H9 (cell line): ENCODE results near the gene C16orf78. TPM values are rescaled to one million over a fixed set of nuclear protein-coding genes. Genes with fewer than 3 reads are reported as not detected.

Experiments used
- DNase-seq: peaks from one replicate; pipeline ENCODE4 v3.0.0-alpha.2; 2017
- H2AFZ ChIP-seq: one replicate; pipeline ENCODE4 v1.6.1; 2013; ENCODE audit warnings: mild to moderate bottlenecking, low read length, control low read depth, moderate library complexity
- H2AK5ac ChIP-seq: 2 replicates; pipeline ENCODE4 v1.6.1; 2013; ENCODE audit warnings: low read length, control low read depth, mixed read lengths; ENCODE audit not compliant: insufficient read length
- H2BK120ac ChIP-seq: one replicate; pipeline ENCODE4 v1.6.1; 2013; ENCODE audit warnings: low read depth, mild to moderate bottlenecking, low read length, control low read depth, inconsistent platforms; ENCODE audit not compliant: poor library complexity, severe bottlenecking
- H2BK12ac ChIP-seq: 2 replicates; pipeline ENCODE4 v1.6.1; 2013; ENCODE audit warnings: low read length, control low read depth, mixed read lengths, low read depth; ENCODE audit not compliant: insufficient read length
- H2BK15ac ChIP-seq: 2 replicates; pipeline ENCODE4 v1.6.1; 2013; ENCODE audit warnings: low read depth, low read length, control low read depth
- H2BK20ac ChIP-seq: one replicate; pipeline ENCODE4 v1.6.1; 2013; ENCODE audit warnings: low read depth, mild to moderate bottlenecking, low read length, control low read depth, inconsistent platforms; ENCODE audit not compliant: poor library complexity, severe bottlenecking
- H2BK5ac ChIP-seq: 2 replicates; pipeline ENCODE4 v1.6.1; 2013; ENCODE audit warnings: low read length, control low read depth, mixed read lengths; ENCODE audit not compliant: insufficient read length
- H3K14ac ChIP-seq: 2 replicates; pipeline ENCODE4 v1.6.1; 2013; ENCODE audit warnings: low read length, control low read depth; ENCODE audit not compliant: insufficient read depth
- H3K18ac ChIP-seq: 2 replicates; pipeline ENCODE4 v1.6.1; 2013; ENCODE audit warnings: low read depth, mild to moderate bottlenecking, mixed read lengths, low read length, control low read depth; ENCODE audit not compliant: insufficient read length
- H3K23ac ChIP-seq: 2 replicates; pipeline ENCODE4 v1.6.1; 2013; ENCODE audit warnings: low read length, control low read depth, mixed read lengths, low read depth; ENCODE audit not compliant: insufficient read length
- H3K23me2 ChIP-seq: 2 replicates; pipeline ENCODE4 v1.6.1; 2013; ENCODE audit warnings: low read depth, mild to moderate bottlenecking, mixed read lengths, low read length, control low read depth; ENCODE audit not compliant: insufficient read length, poor library complexity, severe bottlenecking
- H3K27ac ChIP-seq: 2 replicates; pipeline ENCODE4 v1.5.1; 2013; ENCODE audit warnings: low read length, control low read depth, mixed read lengths, low read depth; ENCODE audit not compliant: insufficient read length
- H3K27me3 ChIP-seq: 2 replicates; pipeline ENCODE4 v1.6.1; 2013; ENCODE audit warnings: low read length, control low read depth, inconsistent platforms; ENCODE audit not compliant: insufficient read depth
- H3K4ac ChIP-seq: 2 replicates; pipeline ENCODE4 v1.6.1; 2013; ENCODE audit warnings: low read depth, mild to moderate bottlenecking, control low read depth, inconsistent platforms, low read length, moderate library complexity
- H3K4me1 ChIP-seq: 2 replicates; pipeline ENCODE4 v1.6.1; 2013; ENCODE audit warnings: low read length, control low read depth, inconsistent platforms; ENCODE audit not compliant: insufficient read depth
- H3K4me2 ChIP-seq: 2 replicates; pipeline ENCODE4 v1.6.1; 2013; ENCODE audit warnings: low read length, control low read depth, mixed read lengths; ENCODE audit not compliant: insufficient read length, insufficient read depth
- H3K56ac ChIP-seq: 2 replicates; pipeline ENCODE4 v1.6.1; 2013; ENCODE audit warnings: low read depth, mild to moderate bottlenecking, mixed read lengths, low read length, control low read depth; ENCODE audit not compliant: insufficient read length
- H3K79me1 ChIP-seq: 2 replicates; pipeline ENCODE4 v1.6.1; 2013; ENCODE audit warnings: low read depth, mild to moderate bottlenecking, moderate library complexity, low read length, control low read depth, inconsistent platforms; ENCODE audit not compliant: insufficient read depth, poor library complexity, severe bottlenecking
- H3K79me2 ChIP-seq: 2 replicates; pipeline ENCODE4 v1.6.1; 2013; ENCODE audit warnings: low read length, control low read depth, inconsistent platforms; ENCODE audit not compliant: insufficient read depth
- H3K9ac ChIP-seq: 2 replicates; pipeline ENCODE4 v1.6.1; 2013; ENCODE audit warnings: low read length, control low read depth, mixed read lengths; ENCODE audit not compliant: insufficient read length; ENCODE audit errors: extremely low read depth
- H3K9me3 ChIP-seq: one replicate; pipeline ENCODE4 v1.6.1; 2013; ENCODE audit warnings: low read depth, low read length, inconsistent platforms; ENCODE audit not compliant: control insufficient read depth
- H3T11ph ChIP-seq: one replicate; pipeline ENCODE4 v1.6.1; 2013; ENCODE audit warnings: mild to moderate bottlenecking, low read length, control low read depth, inconsistent platforms
- H4K20me1 ChIP-seq: one replicate; pipeline ENCODE4 v1.6.1; 2013; ENCODE audit not compliant: control insufficient read depth, insufficient read length, insufficient read depth
- H4K5ac ChIP-seq: 2 replicates; pipeline ENCODE4 v1.6.1; 2013; ENCODE audit warnings: low read depth, mild to moderate bottlenecking, mixed read lengths, low read length, control low read depth; ENCODE audit not compliant: insufficient read length
- H4K8ac ChIP-seq: replicated peaks from 2 replicates; pipeline ENCODE4 v1.6.1; 2013; ENCODE audit warnings: low read length, control low read depth, mixed read lengths, low read depth; ENCODE audit not compliant: insufficient read length
- H4K91ac ChIP-seq: 2 replicates; pipeline ENCODE4 v1.6.1; 2013; ENCODE audit warnings: low read depth, mild to moderate bottlenecking, moderate library complexity, mixed read lengths, low read length, control low read depth; ENCODE audit not compliant: insufficient read length
- H3K27ac Mint-ChIP-seq, 3 experiments: 2 replicates in 2 of 3; 3 replicates in 1 of 3; pipeline ENCODE4 v1.8.0; 2020 to 2021; ENCODE audit warnings: mixed read lengths in 3 of 3, mild to moderate bottlenecking in 1 of 3, moderate library complexity in 1 of 3
- H3K27me3 Mint-ChIP-seq: 2 replicates; pipeline ENCODE4 v1.8.0; 2021; ENCODE audit warnings: low read depth, mild to moderate bottlenecking, moderate library complexity, mixed read lengths
- H3K36me3 Mint-ChIP-seq, 3 experiments: 2 replicates in 2 of 3; 3 replicates in 1 of 3; pipeline ENCODE4 v1.8.0; 2020 to 2021; ENCODE audit warnings: low read depth in 3 of 3, mixed read lengths in 3 of 3; ENCODE audit not compliant: insufficient read depth in 1 of 3
- H3K4me1 Mint-ChIP-seq, 2 experiments: 2 replicates each; pipeline ENCODE4 v1.8.0; 2020; ENCODE audit warnings: mixed read lengths in 2 of 2
- H3K4me3 Mint-ChIP-seq, 2 experiments: 2 replicates in 1 of 2; 3 replicates in 1 of 2; pipeline ENCODE4 v1.8.0; 2020 to 2021; ENCODE audit warnings: mild to moderate bottlenecking in 2 of 2, mixed read lengths in 2 of 2, moderate library complexity in 1 of 2
- H3K9me3 Mint-ChIP-seq, 2 experiments: 2 replicates in 1 of 2; 3 replicates in 1 of 2; pipeline ENCODE4 v1.8.0; 2020; ENCODE audit warnings: mild to moderate bottlenecking in 2 of 2, mixed read lengths in 2 of 2, moderate library complexity in 1 of 2
- WGBS: extraction: QIAGEN DNeasy Blood & Tissue Kit; methylation state at CpG from one replicate; pipeline ENCODE4 v1.1.7; 2013; ENCODE audit warnings: missing lambda C conversion rate, low lambda C conversion rate, mixed read lengths; ENCODE audit not compliant: insufficient read length; ENCODE audit errors: extremely low coverage; 5-methylcytosine and 5-hydroxymethylcytosine counted together
- total RNA-seq: library from RNA; stranded (reverse); gene quantifications from 2 replicates; pipeline ENCODE4 v1.2.1, GENCODE V29; 2021
- TF ChIP-seq, protein P1 (sequence below): fragments of 200-600 bp; sonication (generic); conservative IDR thresholded peaks from 3 replicates; pipeline ENCODE4 v1.8.0; 2021; ENCODE audit warnings: antibody characterized with exemption, mild to moderate bottlenecking

The C16orf78 gene
- total RNA-seq, 1 experiment from 2014 or later, result not detected

DNA sequence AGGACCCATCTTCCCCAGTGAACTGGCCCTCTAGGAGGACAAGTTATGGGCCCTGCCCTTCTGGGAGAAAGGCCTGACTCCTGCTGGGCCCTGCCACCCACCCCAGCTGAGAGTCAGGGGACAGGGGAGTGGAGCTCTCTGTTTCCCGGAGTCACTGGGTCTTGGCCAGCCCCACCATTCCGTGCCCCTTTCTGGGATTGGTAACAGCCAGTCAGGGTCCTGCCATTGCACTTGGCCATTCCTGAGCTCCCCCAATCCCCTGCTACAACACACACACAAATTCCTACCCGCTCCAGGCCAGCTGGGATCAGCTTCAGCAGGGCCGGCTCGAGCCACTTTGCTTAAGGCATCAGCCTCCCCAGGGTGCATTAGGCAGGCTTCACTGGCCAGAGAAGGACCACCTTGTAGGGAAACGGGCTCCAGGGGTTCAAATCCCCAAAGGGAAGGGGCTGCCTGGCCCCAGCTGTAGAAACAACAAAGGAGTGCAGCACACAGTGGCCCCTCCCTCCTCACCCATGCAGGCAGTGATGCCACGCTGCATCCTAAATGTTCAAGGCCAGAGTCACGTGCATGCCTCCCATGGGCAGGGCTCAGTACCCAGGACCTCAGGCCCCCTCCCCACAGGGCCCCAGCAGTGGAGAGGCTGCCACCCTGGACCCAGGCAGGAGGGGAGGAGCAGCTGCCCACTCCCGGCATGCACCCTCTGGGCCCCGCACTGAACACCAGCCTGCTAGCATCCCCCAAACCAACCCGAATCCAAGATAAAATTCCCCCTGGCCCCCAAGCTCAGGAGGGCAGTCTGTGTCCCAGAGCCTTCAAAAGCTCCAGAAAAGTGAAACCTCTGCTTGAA is 37.7 kb downstream of the C16orf78 start:
- Mint-ChIP-seq H3K4me1 (peaks cover 0 to 4% of the 10 kb centered on the region in 2 experiments; a peak in 2 of 4 replicates), H3K36me3 (no peaks in the 10 kb centered on the region), H3K27me3 (peaks cover 8% of the 10 kb centered on the region), H3K4me3 (no peak overlapping the region), H3K27ac (no peak overlapping the region), H3K9me3 (no peaks in the 10 kb centered on the region)
- no peak overlapping the region for H3K18ac ChIP-seq
- no peak overlapping the region for H4K8ac ChIP-seq
- H3K79me1 ChIP-seq, result no peaks in the 10 kb centered on the region
- H2BK120ac ChIP-seq, result no peak overlapping the region
- no peak overlapping the region for H2AK5ac ChIP-seq
- no peak overlapping the region for H2BK12ac ChIP-seq
- no peak overlapping the region for H3K4me2 ChIP-seq
- H2BK5ac ChIP-seq, result no peak overlapping the region
- H3K79me2 ChIP-seq, result no peaks in the 10 kb centered on the region
- H3K56ac ChIP-seq, result no peak overlapping the region
- no peak overlapping the region for H2BK15ac ChIP-seq
- H4K5ac ChIP-seq, result no peak overlapping the region
- no peak overlapping the region for H2AFZ ChIP-seq
- no peak overlapping the region for H3T11ph ChIP-seq
- H3K9me3 ChIP-seq, result no peaks in the 10 kb centered on the region
- H3K4ac ChIP-seq, result no peak overlapping the region
- no peaks in the 10 kb centered on the region for H3K4me1 ChIP-seq
- no peak overlapping the region for H4K91ac ChIP-seq
- DNase-seq, result no peak
- no peak overlapping the region for H3K27ac ChIP-seq
- H2BK20ac ChIP-seq, result no peak overlapping the region
- H3K27me3 ChIP-seq, result no peaks in the 10 kb centered on the region
- TF ChIP-seq, protein P1, sequence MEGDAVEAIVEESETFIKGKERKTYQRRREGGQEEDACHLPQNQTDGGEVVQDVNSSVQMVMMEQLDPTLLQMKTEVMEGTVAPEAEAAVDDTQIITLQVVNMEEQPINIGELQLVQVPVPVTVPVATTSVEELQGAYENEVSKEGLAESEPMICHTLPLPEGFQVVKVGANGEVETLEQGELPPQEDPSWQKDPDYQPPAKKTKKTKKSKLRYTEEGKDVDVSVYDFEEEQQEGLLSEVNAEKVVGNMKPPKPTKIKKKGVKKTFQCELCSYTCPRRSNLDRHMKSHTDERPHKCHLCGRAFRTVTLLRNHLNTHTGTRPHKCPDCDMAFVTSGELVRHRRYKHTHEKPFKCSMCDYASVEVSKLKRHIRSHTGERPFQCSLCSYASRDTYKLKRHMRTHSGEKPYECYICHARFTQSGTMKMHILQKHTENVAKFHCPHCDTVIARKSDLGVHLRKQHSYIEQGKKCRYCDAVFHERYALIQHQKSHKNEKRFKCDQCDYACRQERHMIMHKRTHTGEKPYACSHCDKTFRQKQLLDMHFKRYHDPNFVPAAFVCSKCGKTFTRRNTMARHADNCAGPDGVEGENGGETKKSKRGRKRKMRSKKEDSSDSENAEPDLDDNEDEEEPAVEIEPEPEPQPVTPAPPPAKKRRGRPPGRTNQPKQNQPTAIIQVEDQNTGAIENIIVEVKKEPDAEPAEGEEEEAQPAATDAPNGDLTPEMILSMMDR, result no peak
- no peak overlapping the region for H3K9ac ChIP-seq
- no CpG with 5 or more reads among the region's 11 CpGs for WGBS
- no peak overlapping the region for H3K14ac ChIP-seq
- no peaks in the 10 kb centered on the region for H3K23me2 ChIP-seq
- H3K23ac ChIP-seq, result no peak overlapping the region
- H4K20me1 ChIP-seq, result no peaks in the 10 kb centered on the region
